ENCODE data around the gene SUCLG1. TPM values are rescaled to one million over a fixed set of nuclear protein-coding genes. Genes with fewer than 3 reads are reported as not detected.

SUCLG1 gene
- polyA plus RNA-seq, 1 of the 3 experiments (the other 2 are of a cell fraction) = 32.7 TPM

GRCh38 chr2:84380875-84381274, 78.2 kb downstream of the SUCLG1 start:
- H3K4me3 ChIP-seq (ENCODE audit: low read depth in 2 of 2, low read length in 1 of 2) = no peak overlapping the region
- ChIA-PET CTCF (no interaction called here), POLR2A (no interaction called here)
- no peak overlapping the region for H2AFZ ChIP-seq (ENCODE audit: low read depth)
- H3K79me2 ChIP-seq (ENCODE audit: insufficient read depth) = no peaks in the 10 kb centered on the region
- no peaks in the 10 kb centered on the region for H3F3A ChIP-seq (replicated peaks; ENCODE audit: insufficient read depth)
- no peaks in the 10 kb centered on the region for H4K20me1 ChIP-seq (ENCODE audit: insufficient read depth)
- no peak for DNase-seq
- H3K9me3 ChIP-seq = no peaks in the 10 kb centered on the region
- TF ChIP-seq EZH2phosphoT487 (IDR thresholded peaks at IDR 0.05; ENCODE audit: borderline replicate concordance, low read depth) (no peak), FOSL2 (IDR thresholded peaks at IDR 0.05; ENCODE audit: borderline replicate concordance, low read depth) (no peak), MAX (IDR thresholded peaks at IDR 0.05; ENCODE audit: low read depth) (no peak), GATA2 (CRISPR knock-in tag; IDR thresholded peaks at IDR 0.05) (no peak), YY1 (IDR thresholded peaks at IDR 0.05; ENCODE audit: low read depth) (no peak)
- H3K4me1 ChIP-seq (ENCODE audit: control insufficient read depth in 1 of 2, insufficient read depth in 2 of 2, low read depth in 1 of 2, low read length in 1 of 2) = no peaks in the 10 kb centered on the region
- H3K4me2 ChIP-seq = no peak overlapping the region
- no peaks in the 10 kb centered on the region for H3K9me2 ChIP-seq
- no peak overlapping the region for H3K27ac ChIP-seq (ENCODE audit: low read depth in 2 of 2, low read length in 1 of 2)
- H3K9ac ChIP-seq = no peak overlapping the region
- no peaks in the 10 kb centered on the region for H3K27me3 ChIP-seq (ENCODE audit: insufficient read depth)
- H3K36me3 ChIP-seq (replicated peaks in 1 of 2; ENCODE audit: control insufficient read depth in 1 of 2, insufficient read depth in 2 of 2, low read length in 1 of 2) = no peaks in the 10 kb centered on the region

DNA sequence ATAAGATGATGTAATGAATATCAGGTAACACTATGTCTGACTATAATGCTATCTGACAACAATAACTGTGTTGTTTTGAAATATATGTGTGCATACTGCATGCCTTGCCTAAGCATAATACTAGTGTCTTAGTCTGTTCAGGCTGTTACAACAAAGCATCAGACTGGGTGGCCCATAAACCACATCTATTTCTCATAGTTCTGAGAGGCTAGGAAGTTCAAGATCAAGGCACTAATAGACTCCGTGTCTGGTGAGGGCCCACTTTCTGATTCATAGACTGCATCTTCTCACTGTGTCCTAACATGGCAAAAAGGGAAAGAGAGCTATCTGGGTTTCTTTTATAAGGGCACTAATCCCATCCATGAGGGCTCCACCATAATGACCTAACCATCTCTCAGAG, 80.1 kb downstream of the SUCLG1 start:
- 29% methylated on average over 1 of the region's 1 CpG for WGBS (ENCODE audit: low lambda C conversion rate)
- Histone ChIP-seq H3K9me3 (no peaks in the 10 kb centered on the region), H3K4me3 (ENCODE audit: low read depth in 2 of 2, low read length in 1 of 2) (no peak overlapping the region), H3K9ac (no peak overlapping the region), H3K27me3 (ENCODE audit: insufficient read depth) (no peaks in the 10 kb centered on the region), H3K27ac (ENCODE audit: low read depth in 2 of 2, low read length in 1 of 2) (no peak overlapping the region), H3K4me1 (ENCODE audit: control insufficient read depth in 1 of 2, insufficient read depth in 2 of 2, low read depth in 1 of 2, low read length in 1 of 2) (no peaks in the 10 kb centered on the region), H2AFZ (ENCODE audit: low read depth) (no peak overlapping the region), H3K4me2 (no peak overlapping the region), H3K79me2 (ENCODE audit: insufficient read depth) (no peaks in the 10 kb centered on the region), H4K20me1 (ENCODE audit: insufficient read depth) (no peaks in the 10 kb centered on the region), H3K9me2 (no peaks in the 10 kb centered on the region), H3K36me3 (replicated peaks in 1 of 2; ENCODE audit: control insufficient read depth in 1 of 2, insufficient read depth in 2 of 2, low read length in 1 of 2) (no peaks in the 10 kb centered on the region), H3F3A (replicated peaks; ENCODE audit: insufficient read depth) (no peaks in the 10 kb centered on the region)
- TF ChIP-seq PBX3 (IDR thresholded peaks at IDR 0.05) (no peak), FOSL2 (IDR thresholded peaks at IDR 0.05; ENCODE audit: borderline replicate concordance, low read depth) (no peak), GABPA (IDR thresholded peaks at IDR 0.05; ENCODE audit: low read depth) (no peak), RFX5 (IDR thresholded peaks at IDR 0.05; ENCODE audit: low read length) (no peak), CTCF (IDR thresholded peaks at IDR 0.05) (no peak), EZH2phosphoT487 (IDR thresholded peaks at IDR 0.05; ENCODE audit: borderline replicate concordance, low read depth) (no peak), SMC3 (IDR thresholded peaks at IDR 0.05; ENCODE audit: low read depth, low read length) (no peak), RAD21 (IDR thresholded peaks at IDR 0.05; ENCODE audit: low read length) (no peak), TEAD4 (IDR thresholded peaks at IDR 0.05; ENCODE audit: borderline replicate concordance, insufficient read depth) (no peak), SIN3A (IDR thresholded peaks at IDR 0.05; ENCODE audit: borderline replicate concordance, low read depth, low read length) (no peak), YY1 (IDR thresholded peaks at IDR 0.05; ENCODE audit: low read depth) (no peak), MAX (IDR thresholded peaks at IDR 0.05; ENCODE audit: low read depth) (no peak), IRF3 (IDR thresholded peaks at IDR 0.05; ENCODE audit: low read depth, low read length) (no peak)
- TF ChIP-seq, protein P1, sequence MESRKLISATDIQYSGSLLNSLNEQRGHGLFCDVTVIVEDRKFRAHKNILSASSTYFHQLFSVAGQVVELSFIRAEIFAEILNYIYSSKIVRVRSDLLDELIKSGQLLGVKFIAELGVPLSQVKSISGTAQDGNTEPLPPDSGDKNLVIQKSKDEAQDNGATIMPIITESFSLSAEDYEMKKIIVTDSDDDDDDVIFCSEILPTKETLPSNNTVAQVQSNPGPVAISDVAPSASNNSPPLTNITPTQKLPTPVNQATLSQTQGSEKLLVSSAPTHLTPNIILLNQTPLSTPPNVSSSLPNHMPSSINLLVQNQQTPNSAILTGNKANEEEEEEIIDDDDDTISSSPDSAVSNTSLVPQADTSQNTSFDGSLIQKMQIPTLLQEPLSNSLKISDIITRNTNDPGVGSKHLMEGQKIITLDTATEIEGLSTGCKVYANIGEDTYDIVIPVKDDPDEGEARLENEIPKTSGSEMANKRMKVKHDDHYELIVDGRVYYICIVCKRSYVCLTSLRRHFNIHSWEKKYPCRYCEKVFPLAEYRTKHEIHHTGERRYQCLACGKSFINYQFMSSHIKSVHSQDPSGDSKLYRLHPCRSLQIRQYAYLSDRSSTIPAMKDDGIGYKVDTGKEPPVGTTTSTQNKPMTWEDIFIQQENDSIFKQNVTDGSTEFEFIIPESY (IDR thresholded peaks at IDR 0.05; ENCODE audit: borderline replicate concordance, low read depth) = no peak
- no peak for DNase-seq
- ChIA-PET POLR2A (no interaction called here), CTCF (interaction anchor here (0.6 kb wide), 1 partner anchor 253 kb away, joined by 3 read pairs; no protein-coding TSS in a partner anchor)

All from SK-N-SH (cell line).